Measurements from ENCODE around the gene VTCN1.

VTCN1 gene

DNA sequence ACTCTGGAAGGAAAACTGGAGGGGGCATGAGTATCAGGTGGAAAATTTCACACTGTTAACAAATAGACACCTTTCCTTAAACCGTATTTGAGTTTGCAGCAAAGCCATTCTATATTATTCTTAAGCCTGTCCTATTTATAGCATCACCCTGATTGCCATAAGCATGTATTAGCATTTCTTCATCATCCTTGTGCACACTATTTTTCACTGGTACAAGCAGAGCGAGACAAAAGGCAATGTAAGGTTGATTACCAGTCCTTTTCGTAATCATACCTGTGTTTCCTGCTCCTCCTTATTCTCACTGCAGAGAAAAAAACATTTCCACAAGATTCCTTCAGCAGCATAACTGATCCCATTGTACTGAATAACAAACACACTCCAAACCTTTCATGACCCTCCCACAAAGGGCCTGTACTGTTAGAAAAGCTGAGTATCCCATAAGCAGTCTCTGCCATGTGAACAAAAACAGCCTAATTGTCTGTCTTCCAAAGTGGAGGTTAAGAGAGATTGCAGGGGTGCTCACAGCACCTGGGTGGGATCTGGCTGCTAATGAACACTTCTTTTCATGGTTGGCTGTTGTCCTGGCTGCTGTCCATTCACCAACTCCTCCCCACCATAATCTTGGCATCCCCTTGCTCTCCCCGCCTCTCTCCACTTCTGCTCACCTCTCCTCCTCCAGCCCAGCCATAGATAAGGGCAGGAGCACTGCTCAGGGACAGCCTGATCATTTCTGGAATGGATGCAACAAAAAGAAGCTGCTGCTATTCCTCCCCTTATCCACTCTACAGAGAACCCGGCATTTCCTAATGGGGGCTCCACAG, 30.4 kb downstream of the VTCN1 start:
- no peaks in the 10 kb centered on the region for H3K36me3 ChIP-seq (ENCODE audit: control insufficient read depth, insufficient read depth, low read length)
- TF ChIP-seq, protein P1, sequence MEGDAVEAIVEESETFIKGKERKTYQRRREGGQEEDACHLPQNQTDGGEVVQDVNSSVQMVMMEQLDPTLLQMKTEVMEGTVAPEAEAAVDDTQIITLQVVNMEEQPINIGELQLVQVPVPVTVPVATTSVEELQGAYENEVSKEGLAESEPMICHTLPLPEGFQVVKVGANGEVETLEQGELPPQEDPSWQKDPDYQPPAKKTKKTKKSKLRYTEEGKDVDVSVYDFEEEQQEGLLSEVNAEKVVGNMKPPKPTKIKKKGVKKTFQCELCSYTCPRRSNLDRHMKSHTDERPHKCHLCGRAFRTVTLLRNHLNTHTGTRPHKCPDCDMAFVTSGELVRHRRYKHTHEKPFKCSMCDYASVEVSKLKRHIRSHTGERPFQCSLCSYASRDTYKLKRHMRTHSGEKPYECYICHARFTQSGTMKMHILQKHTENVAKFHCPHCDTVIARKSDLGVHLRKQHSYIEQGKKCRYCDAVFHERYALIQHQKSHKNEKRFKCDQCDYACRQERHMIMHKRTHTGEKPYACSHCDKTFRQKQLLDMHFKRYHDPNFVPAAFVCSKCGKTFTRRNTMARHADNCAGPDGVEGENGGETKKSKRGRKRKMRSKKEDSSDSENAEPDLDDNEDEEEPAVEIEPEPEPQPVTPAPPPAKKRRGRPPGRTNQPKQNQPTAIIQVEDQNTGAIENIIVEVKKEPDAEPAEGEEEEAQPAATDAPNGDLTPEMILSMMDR (IDR thresholded peaks at IDR 0.05) = no peak
- H3K9me3 ChIP-seq (ENCODE audit: control insufficient read depth, low read length) = no peaks in the 10 kb centered on the region
- no peaks in the 10 kb centered on the region for H3K79me2 ChIP-seq
- H3K27me3 ChIP-seq (ENCODE audit: control insufficient read depth, insufficient read depth, low read length) = no peaks in the 10 kb centered on the region
- H3K4me3 ChIP-seq (ENCODE audit: low read depth, low read length) = no peak overlapping the region
- no peak overlapping the region for H3K27ac ChIP-seq
- no peak overlapping the region for H3K9ac ChIP-seq
- H3K4me2 ChIP-seq (ENCODE audit: low read length) = no peak overlapping the region
- no peak overlapping the region for H2AFZ ChIP-seq
- H3K4me1 ChIP-seq = no peaks in the 10 kb centered on the region

DNA sequence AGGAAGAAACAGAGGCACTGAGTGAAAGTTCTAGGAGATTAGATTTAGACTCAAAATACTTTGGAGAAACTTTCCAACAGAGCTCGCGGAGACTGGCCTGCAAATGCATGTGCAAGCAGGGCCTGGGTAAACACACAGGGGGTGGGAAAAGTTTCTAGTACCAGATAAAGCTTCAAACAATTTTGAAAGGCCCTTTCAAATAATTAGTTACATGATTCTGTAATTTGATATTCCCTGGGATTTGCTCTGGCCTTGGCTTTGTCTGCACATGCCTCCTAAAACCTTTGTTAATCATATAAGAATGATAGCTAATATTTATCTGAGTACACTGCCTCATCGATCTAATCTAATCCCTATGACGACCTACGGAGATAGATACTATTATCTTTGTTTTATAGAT, 31.3 kb downstream of the VTCN1 start:
- H3K4me3 ChIP-seq (ENCODE audit: low read depth, low read length) = no peak overlapping the region
- H3K36me3 ChIP-seq (ENCODE audit: control insufficient read depth, insufficient read depth, low read length) = no peaks in the 10 kb centered on the region
- TF ChIP-seq, protein P1 (IDR thresholded peaks at IDR 0.05) = no peak
- no peaks in the 10 kb centered on the region for H3K9me3 ChIP-seq (ENCODE audit: control insufficient read depth, low read length)
- H3K27me3 ChIP-seq (ENCODE audit: control insufficient read depth, insufficient read depth, low read length) = no peaks in the 10 kb centered on the region
- H3K79me2 ChIP-seq = no peaks in the 10 kb centered on the region
- no peak overlapping the region for H3K27ac ChIP-seq
- H3K4me1 ChIP-seq = no peaks in the 10 kb centered on the region
- H3K9ac ChIP-seq = no peak overlapping the region
- no peak overlapping the region for H3K4me2 ChIP-seq (ENCODE audit: low read length)
- no peak overlapping the region for H2AFZ ChIP-seq

DNA sequence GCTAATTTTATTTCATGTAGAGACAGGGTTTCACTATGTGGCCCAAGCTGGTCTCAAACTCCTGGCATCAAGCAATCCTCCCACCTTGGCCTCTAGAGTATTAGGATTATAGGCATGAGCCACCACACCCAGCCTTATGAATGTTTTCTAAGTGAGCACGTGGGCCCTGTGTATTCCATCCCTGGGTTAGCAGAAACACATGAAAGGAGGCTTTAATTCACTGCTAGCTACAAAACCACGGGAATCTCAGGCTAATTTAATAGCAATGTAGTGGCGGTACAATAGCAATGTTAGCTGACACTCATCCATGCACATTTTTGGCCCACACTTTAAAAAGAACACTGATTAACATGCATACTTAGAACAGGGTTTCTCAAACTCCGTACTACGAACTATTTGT, 32.0 kb downstream of the VTCN1 start:
- Histone ChIP-seq H3K4me1 (no peaks in the 10 kb centered on the region), H3K9me3 (ENCODE audit: control insufficient read depth, low read length) (no peaks in the 10 kb centered on the region), H3K4me2 (ENCODE audit: low read length) (no peak overlapping the region), H3K36me3 (ENCODE audit: control insufficient read depth, insufficient read depth, low read length) (no peaks in the 10 kb centered on the region), H2AFZ (no peak overlapping the region), H3K27ac (no peak overlapping the region), H3K4me3 (ENCODE audit: low read depth, low read length) (no peak overlapping the region), H3K79me2 (no peaks in the 10 kb centered on the region), H3K27me3 (ENCODE audit: control insufficient read depth, insufficient read depth, low read length) (no peaks in the 10 kb centered on the region), H3K9ac (no peak overlapping the region)
- TF ChIP-seq, protein P1 (IDR thresholded peaks at IDR 0.05) = no peak

DNA sequence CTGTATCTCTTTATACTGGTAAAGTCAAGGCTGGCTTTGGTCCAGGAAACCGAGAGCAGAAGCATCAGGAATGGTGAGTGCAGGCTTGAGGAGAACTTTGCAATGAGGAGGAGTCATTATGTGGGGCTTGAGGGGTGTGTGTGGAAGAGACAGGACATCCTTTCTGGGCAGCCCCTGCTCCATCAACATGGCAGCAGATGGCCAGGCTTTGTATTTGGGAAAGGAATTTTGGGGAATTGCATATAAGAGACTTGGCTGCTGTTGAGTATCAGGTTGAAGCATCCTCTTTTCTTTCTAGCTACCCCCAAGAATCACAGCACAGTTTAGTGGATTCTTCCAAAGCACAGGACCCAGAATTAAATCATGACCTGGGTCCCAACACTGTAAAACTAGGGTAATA, 33.4 kb downstream of the VTCN1 start:
- Histone ChIP-seq H3K4me2 (ENCODE audit: low read length) (no peak overlapping the region), H3K4me3 (ENCODE audit: low read depth, low read length) (no peak overlapping the region), H3K79me2 (no peaks in the 10 kb centered on the region), H3K36me3 (ENCODE audit: control insufficient read depth, insufficient read depth, low read length) (no peaks in the 10 kb centered on the region), H3K9ac (no peak overlapping the region), H3K9me3 (ENCODE audit: control insufficient read depth, low read length) (no peaks in the 10 kb centered on the region), H3K4me1 (no peaks in the 10 kb centered on the region), H3K27ac (no peak overlapping the region), H2AFZ (no peak overlapping the region), H3K27me3 (ENCODE audit: control insufficient read depth, insufficient read depth, low read length) (no peaks in the 10 kb centered on the region)
- TF ChIP-seq, protein P1 (IDR thresholded peaks at IDR 0.05) = no peak

DNA sequence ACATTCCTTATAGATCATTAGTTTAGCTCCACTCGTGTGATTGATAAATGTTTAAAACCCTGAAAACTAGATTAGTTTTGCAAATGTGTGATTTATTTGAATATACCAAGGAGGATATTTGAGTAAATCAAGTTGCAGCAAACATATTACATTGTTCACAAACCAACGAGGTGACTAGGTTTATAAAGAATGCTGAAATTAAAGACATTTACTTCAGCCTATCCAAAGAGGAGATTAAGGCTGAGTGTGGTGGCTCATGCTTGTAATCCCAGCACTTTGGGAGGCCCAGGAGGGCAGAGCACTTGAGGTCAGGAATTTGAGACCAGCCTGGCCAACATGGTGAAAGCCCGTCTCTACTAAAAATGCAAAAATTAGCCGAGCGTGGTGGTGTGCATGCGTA, 34.1 kb downstream of the VTCN1 start:
- Histone ChIP-seq H3K27ac (no peak overlapping the region), H3K79me2 (no peaks in the 10 kb centered on the region)
- TF ChIP-seq, protein P1 (IDR thresholded peaks at IDR 0.05) = no peak

More for the DNA sequence above, 34.1 kb downstream of the VTCN1 start:
- no peak overlapping the region for H3K4me3 ChIP-seq (ENCODE audit: low read depth, low read length)
- H3K9me3 ChIP-seq (ENCODE audit: control insufficient read depth, low read length) = no peaks in the 10 kb centered on the region
- no peak overlapping the region for H2AFZ ChIP-seq
- H3K9ac ChIP-seq = no peak overlapping the region
- H3K4me2 ChIP-seq (ENCODE audit: low read length) = no peak overlapping the region
- no peaks in the 10 kb centered on the region for H3K36me3 ChIP-seq (ENCODE audit: control insufficient read depth, insufficient read depth, low read length)
- H3K4me1 ChIP-seq = no peaks in the 10 kb centered on the region
- H3K27me3 ChIP-seq (ENCODE audit: control insufficient read depth, insufficient read depth, low read length) = no peaks in the 10 kb centered on the region
